A673 (cell line): ENCODE measurements around the gene TEPSIN. TPM values are rescaled to one million over a fixed set of nuclear protein-coding genes. Genes with fewer than 3 reads are reported as not detected.

ENCODE experiments used
- BruUV-seq: library from RNA; stranded (reverse); fragments of 400-500 nt; replicated peaks from 2 replicates; lab custom pipeline; 2021; lab: Mats Ljungman, UMichigan
- CTCF ChIA-PET: fragments of 300-600 bp; sonication (Branson Sonifier 250); formaldehyde crosslinking; loops from one replicate; lab custom pipeline; 2022; ENCODE audit warnings: antibody characterized with exemption; lab: Charles Lee
- POLR2A ChIA-PET: fragments of 300-600 bp; sonication (Branson Sonifier 250); formaldehyde crosslinking; loops from one replicate; lab custom pipeline; 2022; ENCODE audit warnings: antibody characterized with exemption; ENCODE audit not compliant: low non-redundant PET; lab: Charles Lee
- DNase-seq: peaks from one replicate; pipeline ENCODE4 v3.0.0-alpha.2; 2015; ENCODE audit warnings: low spot score
- H3K27ac ChIP-seq: fragments of 200-600 bp; sonication (generic); 2 replicates; pipeline ENCODE4 v1.5.1; 2016; ENCODE audit warnings: mixed run types, low read depth, mild to moderate bottlenecking, mixed read lengths, antibody characterized with exemption, low read length; ENCODE audit not compliant: poor library complexity, severe bottlenecking
- H3K27me3 ChIP-seq: fragments of 200-600 bp; sonication (generic); replicated peaks from 2 replicates; pipeline ENCODE4 v1.6.1; 2017; ENCODE audit warnings: mixed run types, low read depth, mild to moderate bottlenecking, mixed read lengths, antibody characterized with exemption, low read length; ENCODE audit not compliant: insufficient read depth, poor library complexity
- H3K36me3 ChIP-seq: fragments of 200-600 bp; sonication (generic); 2 replicates; pipeline ENCODE4 v1.6.1; 2016; ENCODE audit warnings: mixed run types, mild to moderate bottlenecking, mixed read lengths, antibody characterized with exemption, low read length; ENCODE audit not compliant: insufficient read depth, poor library complexity, severe bottlenecking
- H3K4me1 ChIP-seq: fragments of 200-600 bp; sonication (generic); 2 replicates; pipeline ENCODE4 v1.6.1; 2017; ENCODE audit warnings: mixed run types, mild to moderate bottlenecking, mixed read lengths, antibody characterized with exemption, low read length; ENCODE audit not compliant: insufficient read depth, poor library complexity, severe bottlenecking
- H3K4me3 ChIP-seq: fragments of 200-600 bp; sonication (generic); 2 replicates; pipeline ENCODE4 v1.5.1; 2016; ENCODE audit warnings: low read depth, mixed run types, mild to moderate bottlenecking, mixed read lengths, low read length; ENCODE audit not compliant: poor library complexity, severe bottlenecking
- H3K9me3 ChIP-seq: fragments of 200-600 bp; sonication (generic); 2 replicates; pipeline ENCODE4 v1.6.1; 2016; ENCODE audit warnings: mixed run types, low read depth, mild to moderate bottlenecking, mixed read lengths, antibody characterized with exemption, low read length; ENCODE audit not compliant: poor library complexity, severe bottlenecking
- CTCF ChIP-seq: fragments of 300-800, 200-600 bp; sonication (generic); conservative IDR thresholded peaks from 2 replicates; pipeline ENCODE4 v1.5.1; 2017; ENCODE audit warnings: low read depth, mild to moderate bottlenecking, antibody characterized with exemption, low read length, moderate library complexity, mixed read lengths
- EZH2 ChIP-seq: fragments of 200-600 bp; sonication (generic); IDR thresholded peaks from 2 replicates; pipeline ENCODE4 v1.6.1; 2017; ENCODE audit warnings: borderline replicate concordance, low read depth, mild to moderate bottlenecking, mixed read lengths, antibody characterized with exemption, low read length; ENCODE audit not compliant: poor library complexity, severe bottlenecking
- intact Hi-C: fragments of 100-400 bp; cut with micrococcal nuclease; formaldehyde crosslinking; loops from one replicate; pipeline ENCODE4 v1.10.0; 2022; ENCODE audit not compliant: unreplicated experiment
- total RNA-seq: library from RNA; stranded (reverse); gene quantifications from 2 replicates; pipeline ENCODE4 v1.2.3, GENCODE V29; 2021

Gene TEPSIN
- total RNA-seq, 1 experiment from 2014 or later, result 36.1 TPM

- Histone ChIP-seq H3K4me1 (no peaks in the 10 kb centered on the region), H3K4me3 (no peak overlapping the region), H3K27ac (no peak overlapping the region), H3K36me3 (peaks cover 5% of the 10 kb centered on the region), H3K27me3 (no peaks in the 10 kb centered on the region), H3K9me3 (no peaks in the 10 kb centered on the region)
- intact Hi-C loops, result no loop called here
- no peak for DNase-seq
- no peak for TF ChIP-seq CTCF
- TF ChIP-seq EZH2, result no peak
- POLR2A ChIA-PET, result no interaction called here
- BruUV-seq, result no TSS peak
- CTCF ChIA-PET, result no interaction called here
These were observed 51.7 kb downstream of the TEPSIN start for GRCh38 chr17:81187120-81187519.

GRCh38 chr17:81186203-81186602 lies 52.7 kb downstream of the TEPSIN start:
- DNase-seq, result no peak
- Histone ChIP-seq H3K4me1 (no peaks in the 10 kb centered on the region), H3K4me3 (no peak overlapping the region), H3K36me3 (peaks cover 5% of the 10 kb centered on the region), H3K9me3 (no peaks in the 10 kb centered on the region), H3K27ac (no peak overlapping the region), H3K27me3 (no peaks in the 10 kb centered on the region)
- TF ChIP-seq EZH2 (no peak), CTCF (no peak)
- ChIA-PET CTCF (no interaction called here), POLR2A (no interaction called here)
- intact Hi-C loops, result no loop called here
- BruUV-seq, result no TSS peak

- no peak for DNase-seq
- no TSS peak for BruUV-seq
- Histone ChIP-seq H3K27ac (no peak overlapping the region), H3K27me3 (no peaks in the 10 kb centered on the region), H3K4me3 (no peak overlapping the region), H3K9me3 (no peaks in the 10 kb centered on the region), H3K36me3 (peaks cover 5% of the 10 kb centered on the region), H3K4me1 (no peaks in the 10 kb centered on the region)
- TF ChIP-seq EZH2 (no peak), CTCF (no peak)
- intact Hi-C loops, result no loop called here
- ChIA-PET POLR2A (no interaction called here), CTCF (no interaction called here)
These were observed 54.3 kb downstream of the TEPSIN start for GRCh38 chr17:81184555-81184954.
